Glomerular endothelial cell (primary cell): ENCODE results near the gene NXT1. TPM values are rescaled to one million over a fixed set of nuclear protein-coding genes. Genes with fewer than 3 reads are reported as not detected.

ENCODE experiments used
- DNase-seq: peaks from one replicate; pipeline ENCODE4 v3.0.0-alpha.2; 2011; ENCODE audit warnings: low read depth, low spot score; ENCODE audit errors: extremely low read depth
- total RNA-seq: library from RNA; depleted of rRNA; stranded (reverse); fragments of >200 nt; gene quantifications from 2 replicates; pipeline ENCODE4 v1.2.3, GENCODE V29; 2015

NXT1 gene
- total RNA-seq, 1 donor from 2014 or later, result 45.6 TPM

DNA sequence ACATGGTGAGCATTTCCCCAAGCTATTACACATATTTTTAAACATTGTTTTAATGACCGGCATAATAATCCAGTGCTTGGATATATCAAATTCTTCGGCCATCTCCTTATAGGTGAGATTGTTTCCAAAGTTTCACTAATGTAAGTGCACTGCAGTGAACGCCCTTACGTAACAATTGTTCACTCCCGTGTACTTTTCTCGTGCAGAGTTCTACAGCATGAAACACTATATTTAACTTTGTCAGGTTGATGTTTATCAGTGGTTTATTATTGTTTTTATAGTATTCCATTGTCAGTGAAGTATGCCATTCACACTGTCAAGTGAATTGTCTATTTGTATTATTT, 7.9 kb downstream of the NXT1 start:
- no peak for DNase-seq

DNA sequence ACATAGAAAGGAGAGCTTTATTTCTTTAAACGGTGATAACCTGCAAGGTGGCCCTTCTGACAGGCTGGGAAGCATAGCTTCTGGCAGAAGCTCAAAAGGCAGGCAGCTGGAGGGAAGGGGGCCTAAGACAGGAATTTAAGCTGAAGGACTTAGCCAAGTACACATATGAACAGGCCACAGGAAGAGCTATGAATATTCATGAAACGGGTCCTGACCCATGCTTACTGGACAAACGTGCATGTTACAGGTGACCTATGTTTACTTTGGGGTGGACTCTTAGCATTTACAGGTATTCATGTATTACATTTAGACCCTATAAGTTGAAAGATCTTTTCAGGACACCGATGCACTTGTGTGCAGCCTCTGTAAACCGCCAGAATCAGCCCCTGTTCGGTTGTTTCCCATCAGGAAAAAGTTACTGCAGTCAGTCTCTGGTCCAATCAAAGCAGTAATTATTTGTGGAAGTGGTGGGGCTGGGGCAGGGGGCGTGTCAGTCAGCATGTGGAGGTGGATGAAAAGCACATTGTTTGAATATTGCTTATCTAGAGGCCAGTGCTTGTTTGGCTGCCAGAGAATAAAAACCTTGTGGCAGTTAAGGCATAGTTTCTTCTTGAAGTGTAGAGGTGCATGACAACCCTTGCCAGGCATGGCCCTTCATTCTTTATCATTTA, 8.5 kb downstream of the NXT1 start:
- no peak for DNase-seq

DNA sequence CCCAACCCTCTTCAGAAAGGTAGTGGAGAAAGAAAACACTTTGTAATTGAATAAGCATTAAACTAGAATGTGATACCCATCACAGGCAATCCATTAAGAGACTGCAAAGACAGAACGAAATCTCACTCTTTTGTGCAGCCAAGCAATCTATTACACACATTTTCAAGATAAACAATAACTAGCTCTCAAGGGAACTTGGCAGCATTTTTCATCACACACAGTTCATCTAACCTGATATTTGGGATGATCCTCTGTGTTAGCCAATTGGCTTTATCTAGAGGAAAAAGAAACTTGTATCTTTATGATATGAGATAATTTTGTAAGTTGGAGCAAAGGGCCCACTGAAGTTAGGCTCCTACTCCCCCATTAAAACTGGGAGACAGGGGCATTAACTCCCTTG, 9.9 kb downstream of the NXT1 start:
- DNase-seq, result no peak

DNA sequence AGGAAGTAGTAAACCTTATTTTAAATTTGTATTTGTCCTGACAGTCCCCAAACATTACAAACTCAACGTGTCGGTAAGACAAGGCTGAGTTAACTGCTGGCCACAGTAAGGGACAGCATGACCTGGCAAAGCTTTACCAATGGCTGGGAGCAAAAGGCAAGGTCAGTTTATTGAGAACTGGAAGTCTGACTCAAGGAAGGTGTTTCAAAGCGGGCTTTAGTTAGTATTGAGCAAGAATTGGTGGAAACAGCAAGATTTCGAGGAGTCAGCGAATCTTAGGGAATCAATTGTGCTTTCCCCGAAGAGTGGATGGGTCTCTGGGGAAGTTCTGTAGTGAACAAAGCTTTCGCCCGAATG, 10.5 kb downstream of the NXT1 start:
- DNase-seq, result no peak

DNA sequence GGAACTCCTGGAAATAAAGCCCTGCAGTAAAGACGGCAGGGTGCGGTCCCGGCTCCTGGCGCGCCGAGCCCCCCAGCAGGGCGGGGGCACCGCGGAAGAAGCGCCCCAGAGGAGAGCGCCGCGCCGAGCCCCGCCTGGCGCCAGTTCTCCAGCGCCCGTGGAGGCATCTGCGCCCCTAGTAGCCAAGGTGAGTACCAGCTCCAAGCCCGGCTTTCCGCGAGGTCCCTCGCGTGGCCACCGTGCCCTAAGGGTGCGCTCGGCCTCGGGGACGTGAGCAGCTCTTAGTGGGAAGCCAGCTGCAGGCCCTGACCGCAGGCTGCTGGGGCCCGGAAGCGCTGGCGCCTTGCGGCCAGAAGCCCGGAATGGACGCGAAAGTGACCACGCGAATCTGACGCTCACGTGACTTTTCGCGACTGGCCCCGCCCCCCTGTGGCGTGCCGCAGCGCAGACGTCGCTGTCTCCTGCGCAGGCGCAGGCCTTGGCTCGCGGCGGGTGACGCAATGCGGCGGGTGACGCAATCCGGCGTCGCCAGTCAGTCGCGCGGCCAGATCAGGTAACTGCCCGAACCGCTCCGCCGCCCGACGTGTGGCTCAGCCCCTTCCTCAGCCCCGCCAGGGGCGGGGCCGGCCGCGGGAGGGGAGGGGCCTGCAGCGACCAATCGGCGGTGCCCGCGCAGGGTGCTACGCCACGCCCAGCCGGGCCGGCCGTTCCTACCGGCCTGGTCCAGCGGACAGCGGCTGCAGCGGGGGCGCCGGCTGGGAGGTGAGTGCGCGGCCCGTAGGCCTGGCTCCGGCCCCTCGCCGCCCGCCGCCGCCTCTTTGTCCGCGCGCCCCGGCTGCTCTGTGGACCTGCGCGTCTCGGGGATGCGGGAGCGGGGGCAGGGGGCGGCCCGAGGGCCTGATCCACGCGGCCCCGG, 11.1 kb downstream of the NXT1 start, which contains the start of gene GZF1:
Gene GZF1, plus strand, starts transcription at position 707 of the 916 bp plus-strand sequence. CDS start 2,202 bp downstream, outside the sequence.
- no peak for DNase-seq

DNA sequence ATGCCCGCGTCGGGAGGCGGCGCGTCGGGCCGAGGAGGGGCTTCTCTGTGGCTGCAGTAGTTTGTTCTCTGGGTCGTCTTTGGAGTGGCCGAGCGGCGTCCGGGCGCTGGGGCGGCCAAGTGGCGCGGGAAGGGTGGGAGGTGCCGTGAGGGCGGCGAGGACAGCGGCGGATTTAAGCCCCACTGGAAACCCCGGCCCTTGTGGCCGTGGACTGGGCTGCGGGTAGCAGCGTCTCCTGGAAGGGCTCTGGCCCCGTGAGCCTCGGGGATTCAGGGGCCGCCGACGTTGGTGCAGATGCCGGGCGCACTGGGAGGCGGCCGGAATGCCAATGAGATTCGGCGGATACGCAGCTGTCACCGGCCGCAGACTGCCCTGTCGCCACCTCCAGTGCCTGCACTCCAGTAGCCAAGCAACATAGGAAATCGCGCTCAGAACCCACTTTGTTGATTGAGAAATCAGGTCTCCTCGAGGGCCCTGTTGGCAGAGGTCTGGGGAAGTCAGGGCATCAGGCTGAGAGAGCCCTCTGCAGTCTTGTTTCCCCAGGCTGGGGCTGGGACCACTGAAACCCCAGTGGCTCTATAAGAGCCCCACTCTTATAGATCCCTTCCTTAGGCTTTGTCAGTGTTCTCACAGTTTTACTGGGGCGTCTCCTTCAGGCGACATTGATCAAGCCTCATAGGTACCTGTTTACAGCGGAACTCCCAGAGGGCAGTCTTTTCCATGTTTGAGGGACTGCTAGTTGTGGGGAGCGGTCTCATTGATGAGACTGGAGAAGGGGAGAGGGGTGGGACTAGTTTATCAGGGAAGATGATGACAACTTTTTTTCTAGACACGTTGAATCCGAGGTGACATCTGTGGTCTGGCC, 12.0 kb downstream of the NXT1 start:
- no peak for DNase-seq

DNA sequence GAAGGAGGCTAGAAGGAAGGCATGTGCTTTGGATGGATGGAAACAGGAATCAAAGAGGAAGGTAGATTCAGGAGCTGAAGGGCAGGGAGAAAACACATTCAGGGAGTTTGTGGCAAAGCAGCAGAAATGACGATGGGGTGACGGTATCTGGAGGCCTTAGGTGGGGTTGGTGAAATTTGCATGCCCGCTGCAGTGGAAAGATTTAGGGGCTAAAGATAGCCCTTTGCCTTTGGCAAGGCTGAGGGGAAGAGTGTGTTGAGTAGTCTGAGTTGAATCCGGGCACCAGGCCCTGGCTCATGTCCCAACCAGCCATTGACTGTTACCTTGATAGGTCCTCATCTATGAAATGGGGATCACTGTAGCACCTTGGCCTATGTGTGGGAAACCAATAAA, 12.7 kb downstream of the NXT1 start:
- no peak for DNase-seq

DNA sequence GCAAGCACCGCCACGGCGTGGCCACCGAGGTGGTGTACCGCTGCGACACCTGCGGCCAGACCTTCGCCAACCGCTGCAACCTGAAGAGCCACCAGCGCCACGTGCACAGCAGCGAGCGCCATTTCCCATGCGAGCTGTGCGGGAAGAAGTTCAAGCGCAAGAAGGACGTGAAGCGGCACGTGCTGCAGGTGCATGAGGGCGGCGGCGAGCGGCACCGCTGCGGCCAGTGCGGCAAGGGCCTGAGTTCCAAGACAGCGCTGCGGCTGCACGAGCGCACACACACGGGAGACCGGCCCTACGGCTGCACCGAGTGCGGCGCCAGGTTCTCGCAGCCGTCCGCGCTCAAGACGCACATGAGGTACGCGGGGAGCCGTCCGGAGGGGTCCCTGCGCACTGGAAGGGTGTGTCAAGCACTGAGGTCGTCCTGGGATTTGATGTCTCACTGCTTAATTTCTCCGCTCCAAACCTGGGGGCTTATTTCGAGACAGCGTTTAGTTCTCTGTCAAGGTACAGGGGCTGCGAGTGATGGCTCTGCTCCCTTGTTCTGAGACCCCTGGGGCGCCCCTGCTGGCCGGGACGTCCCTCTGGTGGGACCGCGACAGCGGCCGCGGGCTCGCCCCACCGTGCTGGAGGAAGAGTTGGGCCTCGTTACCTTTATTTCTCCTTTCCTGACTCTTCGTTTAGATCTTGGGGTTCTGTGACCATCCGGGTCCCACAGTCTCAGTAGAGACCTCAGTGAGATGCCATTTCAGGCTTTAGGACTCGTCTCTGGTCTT, 15.0 kb downstream of the NXT1 start:
- DNase-seq, result no peak

DNA sequence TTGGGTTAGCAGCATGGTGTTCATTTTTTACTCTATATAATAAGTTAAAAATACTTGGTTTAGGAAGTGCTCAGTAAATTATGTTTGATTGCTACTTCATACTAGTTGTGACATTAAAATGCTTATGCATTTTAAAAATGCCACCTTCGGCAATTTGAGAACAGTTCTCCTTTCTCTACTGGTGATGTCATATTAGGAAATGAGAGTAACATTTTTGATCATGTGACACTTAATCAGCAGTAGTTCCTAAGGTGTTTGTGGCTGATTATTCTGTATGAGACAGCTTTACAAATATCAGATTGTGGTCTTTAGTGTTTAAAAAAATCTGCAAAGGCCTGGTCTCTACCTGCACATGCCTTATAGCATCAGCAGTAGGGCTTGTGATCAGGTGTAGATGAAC, 15.8 kb downstream of the NXT1 start:
- no peak for DNase-seq

DNA sequence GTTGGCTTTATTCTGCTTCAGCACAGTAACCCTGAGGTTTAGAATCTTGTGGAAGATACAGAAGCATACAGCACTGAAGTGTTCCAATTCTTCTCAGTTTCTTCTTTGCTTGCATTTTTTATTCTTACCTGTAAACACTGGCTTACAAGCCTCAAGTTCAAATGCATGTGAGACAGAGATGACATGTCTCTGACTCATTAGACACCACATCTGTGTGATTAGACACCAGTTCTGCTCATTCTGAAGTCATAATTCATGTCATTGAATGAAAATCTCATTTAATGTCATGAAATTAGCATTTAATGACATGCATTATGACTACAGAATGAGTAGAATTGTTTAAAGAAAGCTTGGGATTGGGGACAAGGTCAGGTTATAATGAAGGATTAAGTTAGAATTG, 17.2 kb downstream of the NXT1 start:
- no peak for DNase-seq

DNA sequence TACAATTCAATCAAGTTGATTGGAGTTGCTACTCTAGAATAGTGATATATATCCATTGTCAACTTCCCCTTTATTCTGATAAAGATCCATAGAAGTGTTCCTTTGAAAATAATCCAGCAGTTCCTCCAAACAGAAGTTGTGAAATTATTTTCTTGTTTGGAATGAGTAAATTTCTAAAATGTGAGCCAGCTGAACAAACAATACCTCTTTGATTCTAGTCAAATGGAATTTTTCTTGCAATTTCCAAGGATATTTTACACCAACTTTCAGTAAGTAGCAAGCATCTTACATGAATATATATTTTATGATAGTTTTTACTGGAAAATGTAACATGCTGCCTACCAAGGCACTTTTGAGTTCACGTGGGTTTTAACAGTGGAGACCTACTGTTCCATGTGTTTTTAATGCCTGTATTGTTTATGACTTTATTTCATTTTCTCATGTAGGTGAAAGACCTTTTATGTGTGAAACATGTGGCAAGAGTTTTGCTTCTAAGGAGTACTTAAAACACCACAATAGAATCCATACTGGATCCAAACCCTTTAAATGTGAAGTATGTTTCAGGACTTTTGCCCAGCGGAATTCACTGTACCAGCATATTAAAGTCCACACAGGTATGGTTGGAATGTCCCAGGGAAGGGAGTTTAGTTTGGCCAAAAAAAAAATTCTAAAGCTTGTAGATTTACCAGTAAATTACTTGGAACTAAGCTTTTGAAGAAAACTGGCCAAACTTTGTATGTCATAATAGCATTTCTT, 17.9 kb downstream of the NXT1 start:
- no peak for DNase-seq

DNA sequence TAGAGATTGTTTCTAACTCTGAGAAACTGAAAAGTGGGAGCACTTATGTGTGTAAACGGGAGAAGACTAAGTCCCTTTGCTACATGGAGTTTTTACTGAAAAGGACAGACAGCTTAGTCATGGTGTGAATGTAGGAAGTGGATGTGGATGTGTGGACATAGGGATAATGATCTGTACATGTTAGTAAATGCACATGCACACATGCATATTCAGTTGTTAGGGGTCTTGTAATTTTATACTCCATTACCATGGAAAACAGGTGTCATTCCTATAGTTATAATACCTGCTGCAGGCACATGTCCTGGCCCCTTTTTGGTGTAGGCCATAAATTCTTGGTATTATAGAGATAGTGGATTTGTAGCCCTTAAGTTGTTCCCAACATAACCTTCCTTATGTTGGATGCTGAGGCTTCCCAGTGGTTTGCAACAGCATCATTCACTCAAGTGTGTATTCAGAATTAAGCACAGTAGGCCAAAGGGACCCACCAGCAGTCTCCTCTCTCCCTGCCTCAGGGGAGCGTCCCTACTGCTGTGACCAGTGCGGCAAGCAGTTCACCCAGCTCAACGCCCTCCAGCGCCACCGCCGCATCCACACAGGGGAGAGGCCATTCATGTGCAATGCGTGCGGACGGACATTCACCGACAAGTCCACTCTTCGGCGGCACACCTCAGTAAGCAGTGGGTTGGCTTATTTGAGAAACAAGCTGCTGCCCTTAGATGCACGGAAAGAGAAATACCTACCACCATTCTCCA, 18.7 kb downstream of the NXT1 start:
- DNase-seq, result no peak

DNA sequence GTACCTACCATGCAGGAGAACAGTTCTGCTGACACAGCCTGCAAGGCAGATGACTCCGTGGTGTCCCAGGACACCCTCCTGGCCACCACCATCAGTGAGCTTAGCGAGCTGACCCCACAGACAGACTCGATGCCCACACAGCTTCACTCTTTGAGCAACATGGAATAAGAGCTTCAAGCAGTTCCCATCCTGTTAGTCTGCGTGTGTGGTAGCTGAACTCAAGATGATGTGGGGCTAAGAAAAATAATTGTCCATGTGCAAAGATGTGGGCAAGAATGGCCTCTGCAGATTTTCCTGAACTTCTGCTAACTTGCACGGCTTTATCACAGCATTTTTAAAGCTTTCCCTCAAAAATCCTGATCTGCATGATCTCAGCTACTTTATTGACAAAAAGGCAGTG, 19.7 kb downstream of the NXT1 start:
- DNase-seq, result no peak

DNA sequence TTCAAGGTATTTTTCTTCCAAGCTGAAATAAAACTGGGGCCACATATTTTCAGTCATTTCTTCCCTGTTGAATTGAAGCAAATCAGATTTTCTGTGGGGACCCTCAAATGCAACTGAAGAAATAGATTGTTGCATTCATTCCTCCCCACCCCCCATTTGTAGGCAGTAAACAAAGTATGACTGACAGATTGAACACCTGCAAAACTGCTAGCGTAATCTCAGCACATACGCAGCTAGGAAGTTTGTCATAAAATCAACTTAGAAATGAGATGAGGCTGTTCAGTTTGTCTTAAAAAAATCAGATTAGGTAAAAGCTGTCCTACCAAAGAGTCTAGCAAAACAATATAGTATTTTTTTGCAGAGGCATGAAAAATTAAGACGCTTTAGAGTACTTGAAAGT, 20.3 kb downstream of the NXT1 start:
- no peak for DNase-seq

DNA sequence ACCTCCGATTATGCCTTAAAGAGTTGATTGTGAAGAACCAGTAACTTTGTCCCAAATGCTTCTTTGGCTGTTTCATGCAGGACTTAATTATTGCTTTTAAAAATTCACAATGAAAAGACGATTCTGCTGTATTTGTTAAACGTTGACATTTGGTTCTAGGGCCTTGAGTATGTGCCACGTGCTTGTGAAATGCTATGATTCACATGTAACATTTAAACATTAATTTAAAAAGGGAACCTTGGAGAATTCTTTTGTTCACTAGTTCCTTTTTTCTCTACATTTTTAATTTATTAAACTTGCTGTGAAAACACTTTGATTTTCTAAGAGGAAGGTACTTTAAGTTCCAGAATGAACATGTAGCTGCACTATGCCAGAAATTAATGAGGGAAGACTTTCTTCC, 20.9 kb downstream of the NXT1 start:
- no peak for DNase-seq

DNA sequence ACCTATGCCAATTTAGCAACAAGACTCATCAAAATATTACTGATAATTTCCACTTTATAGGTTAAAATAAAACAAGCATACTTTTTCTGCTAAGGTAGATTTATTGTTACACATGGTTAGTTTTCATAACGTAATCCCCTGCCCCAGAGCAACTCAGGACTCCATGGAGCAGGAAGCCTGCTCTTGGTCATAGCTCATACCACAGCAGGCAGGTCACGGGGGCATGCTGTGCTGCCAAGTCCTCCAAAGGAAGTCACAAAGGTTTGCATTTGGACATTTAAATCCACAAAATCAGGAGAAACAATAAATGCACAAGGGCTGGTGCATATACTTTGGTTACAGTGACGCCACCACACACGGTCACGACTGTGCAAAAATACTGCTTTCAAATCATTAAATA, 23.9 kb downstream of the NXT1 start:
- DNase-seq, result no peak

DNA sequence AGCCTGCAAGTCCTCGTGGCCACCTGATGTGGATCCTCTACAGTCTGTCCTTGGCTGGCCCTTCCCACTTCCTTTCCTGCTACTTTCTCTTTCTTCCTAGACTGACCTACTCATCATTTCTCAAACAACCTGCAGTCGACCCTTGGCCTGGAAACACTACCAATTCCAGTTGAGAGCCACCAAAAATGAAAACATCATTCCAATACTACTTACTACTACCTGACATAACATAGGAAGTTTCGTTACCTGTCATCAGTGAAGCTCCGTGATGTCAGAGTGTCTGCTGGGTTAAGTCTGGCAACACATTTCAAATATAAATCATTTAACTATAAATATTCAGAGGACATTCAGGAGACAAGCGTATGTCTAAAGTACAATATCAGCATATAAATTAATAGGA, 25.2 kb downstream of the NXT1 start:
- DNase-seq, result no peak

DNA sequence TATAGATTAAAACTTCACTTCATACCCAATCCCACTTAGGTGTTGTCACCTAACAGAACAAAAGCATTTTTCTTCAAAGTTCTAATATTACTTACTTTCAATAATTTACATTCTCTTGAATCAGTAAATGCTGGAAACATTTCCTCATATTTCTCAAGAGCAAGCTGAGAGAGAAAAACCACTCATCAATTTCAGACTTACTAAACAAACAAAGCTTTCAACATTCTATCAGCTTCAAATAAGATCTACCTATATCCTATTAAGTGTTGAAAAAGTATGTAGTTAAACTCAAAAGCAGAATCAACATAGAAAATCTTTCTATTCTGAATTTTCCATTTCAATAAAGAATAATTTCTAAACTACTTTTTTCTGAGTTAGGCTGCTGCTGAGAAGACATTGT, 29.2 kb downstream of the NXT1 start:
- DNase-seq, result no peak

DNA sequence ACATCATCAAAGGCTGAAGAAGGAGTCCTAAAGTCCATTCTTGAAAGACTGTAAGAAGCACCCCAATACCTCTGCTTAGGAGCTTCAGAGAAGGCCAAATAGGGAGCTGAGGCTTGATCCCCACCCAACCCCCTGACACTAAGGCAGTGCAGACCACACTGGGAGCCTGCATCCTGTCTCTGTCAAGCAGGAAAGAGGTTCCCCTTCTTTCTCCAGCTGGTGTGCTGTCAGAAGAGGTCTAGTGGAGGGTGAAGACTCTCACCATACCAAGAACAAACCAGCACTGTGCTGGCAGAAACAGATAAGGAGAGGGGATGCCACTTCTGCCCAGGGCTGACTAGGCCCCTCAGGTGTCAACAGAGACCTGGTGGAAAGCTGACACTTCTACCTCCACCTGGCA, 31.3 kb downstream of the NXT1 start:
- DNase-seq, result no peak
